H9 (cell line): Measurements from ENCODE around the gene SLC12A3. TPM values are rescaled to one million over a fixed set of nuclear protein-coding genes. Genes with fewer than 3 reads are reported as not detected.

Experiments
- DNase-seq: peaks from one replicate; pipeline ENCODE4 v3.0.0-alpha.2; 2017
- H2AFZ ChIP-seq: one replicate; pipeline ENCODE4 v1.6.1; 2013; ENCODE audit warnings: mild to moderate bottlenecking, low read length, control low read depth, moderate library complexity
- H2AK5ac ChIP-seq: 2 replicates; pipeline ENCODE4 v1.6.1; 2013; ENCODE audit warnings: low read length, control low read depth, mixed read lengths; ENCODE audit not compliant: insufficient read length
- H2BK120ac ChIP-seq: one replicate; pipeline ENCODE4 v1.6.1; 2013; ENCODE audit warnings: low read depth, mild to moderate bottlenecking, low read length, control low read depth, inconsistent platforms; ENCODE audit not compliant: poor library complexity, severe bottlenecking
- H2BK12ac ChIP-seq: 2 replicates; pipeline ENCODE4 v1.6.1; 2013; ENCODE audit warnings: low read length, control low read depth, mixed read lengths, low read depth; ENCODE audit not compliant: insufficient read length
- H2BK15ac ChIP-seq: 2 replicates; pipeline ENCODE4 v1.6.1; 2013; ENCODE audit warnings: low read depth, low read length, control low read depth
- H2BK20ac ChIP-seq: one replicate; pipeline ENCODE4 v1.6.1; 2013; ENCODE audit warnings: low read depth, mild to moderate bottlenecking, low read length, control low read depth, inconsistent platforms; ENCODE audit not compliant: poor library complexity, severe bottlenecking
- H2BK5ac ChIP-seq: 2 replicates; pipeline ENCODE4 v1.6.1; 2013; ENCODE audit warnings: low read length, control low read depth, mixed read lengths; ENCODE audit not compliant: insufficient read length
- H3K14ac ChIP-seq: 2 replicates; pipeline ENCODE4 v1.6.1; 2013; ENCODE audit warnings: low read length, control low read depth; ENCODE audit not compliant: insufficient read depth
- H3K18ac ChIP-seq: 2 replicates; pipeline ENCODE4 v1.6.1; 2013; ENCODE audit warnings: low read depth, mild to moderate bottlenecking, mixed read lengths, low read length, control low read depth; ENCODE audit not compliant: insufficient read length
- H3K23ac ChIP-seq: 2 replicates; pipeline ENCODE4 v1.6.1; 2013; ENCODE audit warnings: low read length, control low read depth, mixed read lengths, low read depth; ENCODE audit not compliant: insufficient read length
- H3K23me2 ChIP-seq: 2 replicates; pipeline ENCODE4 v1.6.1; 2013; ENCODE audit warnings: low read depth, mild to moderate bottlenecking, mixed read lengths, low read length, control low read depth; ENCODE audit not compliant: insufficient read length, poor library complexity, severe bottlenecking
- H3K27ac ChIP-seq: 2 replicates; pipeline ENCODE4 v1.5.1; 2013; ENCODE audit warnings: low read length, control low read depth, mixed read lengths, low read depth; ENCODE audit not compliant: insufficient read length
- H3K27me3 ChIP-seq: 2 replicates; pipeline ENCODE4 v1.6.1; 2013; ENCODE audit warnings: low read length, control low read depth, inconsistent platforms; ENCODE audit not compliant: insufficient read depth
- H3K4ac ChIP-seq: 2 replicates; pipeline ENCODE4 v1.6.1; 2013; ENCODE audit warnings: low read depth, mild to moderate bottlenecking, control low read depth, inconsistent platforms, low read length, moderate library complexity
- H3K4me1 ChIP-seq: 2 replicates; pipeline ENCODE4 v1.6.1; 2013; ENCODE audit warnings: low read length, control low read depth, inconsistent platforms; ENCODE audit not compliant: insufficient read depth
- H3K4me2 ChIP-seq: 2 replicates; pipeline ENCODE4 v1.6.1; 2013; ENCODE audit warnings: low read length, control low read depth, mixed read lengths; ENCODE audit not compliant: insufficient read length, insufficient read depth
- H3K56ac ChIP-seq: 2 replicates; pipeline ENCODE4 v1.6.1; 2013; ENCODE audit warnings: low read depth, mild to moderate bottlenecking, mixed read lengths, low read length, control low read depth; ENCODE audit not compliant: insufficient read length
- H3K79me1 ChIP-seq: 2 replicates; pipeline ENCODE4 v1.6.1; 2013; ENCODE audit warnings: low read depth, mild to moderate bottlenecking, moderate library complexity, low read length, control low read depth, inconsistent platforms; ENCODE audit not compliant: insufficient read depth, poor library complexity, severe bottlenecking
- H3K79me2 ChIP-seq: 2 replicates; pipeline ENCODE4 v1.6.1; 2013; ENCODE audit warnings: low read length, control low read depth, inconsistent platforms; ENCODE audit not compliant: insufficient read depth
- H3K9ac ChIP-seq: 2 replicates; pipeline ENCODE4 v1.6.1; 2013; ENCODE audit warnings: low read length, control low read depth, mixed read lengths; ENCODE audit not compliant: insufficient read length; ENCODE audit errors: extremely low read depth
- H3K9me3 ChIP-seq: one replicate; pipeline ENCODE4 v1.6.1; 2013; ENCODE audit warnings: low read depth, low read length, inconsistent platforms; ENCODE audit not compliant: control insufficient read depth
- H3T11ph ChIP-seq: one replicate; pipeline ENCODE4 v1.6.1; 2013; ENCODE audit warnings: mild to moderate bottlenecking, low read length, control low read depth, inconsistent platforms
- H4K20me1 ChIP-seq: one replicate; pipeline ENCODE4 v1.6.1; 2013; ENCODE audit not compliant: control insufficient read depth, insufficient read length, insufficient read depth
- H4K5ac ChIP-seq: 2 replicates; pipeline ENCODE4 v1.6.1; 2013; ENCODE audit warnings: low read depth, mild to moderate bottlenecking, mixed read lengths, low read length, control low read depth; ENCODE audit not compliant: insufficient read length
- H4K8ac ChIP-seq: replicated peaks from 2 replicates; pipeline ENCODE4 v1.6.1; 2013; ENCODE audit warnings: low read length, control low read depth, mixed read lengths, low read depth; ENCODE audit not compliant: insufficient read length
- H4K91ac ChIP-seq: 2 replicates; pipeline ENCODE4 v1.6.1; 2013; ENCODE audit warnings: low read depth, mild to moderate bottlenecking, moderate library complexity, mixed read lengths, low read length, control low read depth; ENCODE audit not compliant: insufficient read length
- H3K27ac Mint-ChIP-seq, 3 experiments: 2 replicates in 2 of 3; 3 replicates in 1 of 3; pipeline ENCODE4 v1.8.0; 2020 to 2021; ENCODE audit warnings: mixed read lengths in 3 of 3, mild to moderate bottlenecking in 1 of 3, moderate library complexity in 1 of 3
- H3K27me3 Mint-ChIP-seq: 2 replicates; pipeline ENCODE4 v1.8.0; 2021; ENCODE audit warnings: low read depth, mild to moderate bottlenecking, moderate library complexity, mixed read lengths
- H3K36me3 Mint-ChIP-seq, 3 experiments: 2 replicates in 2 of 3; 3 replicates in 1 of 3; pipeline ENCODE4 v1.8.0; 2020 to 2021; ENCODE audit warnings: low read depth in 3 of 3, mixed read lengths in 3 of 3; ENCODE audit not compliant: insufficient read depth in 1 of 3
- H3K4me1 Mint-ChIP-seq, 2 experiments: 2 replicates each; pipeline ENCODE4 v1.8.0; 2020; ENCODE audit warnings: mixed read lengths in 2 of 2
- H3K4me3 Mint-ChIP-seq, 2 experiments: 2 replicates in 1 of 2; 3 replicates in 1 of 2; pipeline ENCODE4 v1.8.0; 2020 to 2021; ENCODE audit warnings: mild to moderate bottlenecking in 2 of 2, mixed read lengths in 2 of 2, moderate library complexity in 1 of 2
- H3K9me3 Mint-ChIP-seq, 2 experiments: 2 replicates in 1 of 2; 3 replicates in 1 of 2; pipeline ENCODE4 v1.8.0; 2020; ENCODE audit warnings: mild to moderate bottlenecking in 2 of 2, mixed read lengths in 2 of 2, moderate library complexity in 1 of 2
- CTCF ChIP-seq: fragments of 200-600 bp; sonication (generic); conservative IDR thresholded peaks from 3 replicates; pipeline ENCODE4 v1.8.0; 2021; ENCODE audit warnings: antibody characterized with exemption, mild to moderate bottlenecking
- total RNA-seq: library from RNA; stranded (reverse); gene quantifications from 2 replicates; pipeline ENCODE4 v1.2.1, GENCODE V29; 2021

The SLC12A3 gene
- total RNA-seq, 1 experiment from 2014 or later = not detected

GRCh38 chr16:56817056-56817455 lies 48.0 kb upstream of the SLC12A3 start:
- H3K4ac ChIP-seq = no peak overlapping the region
- no peaks in the 10 kb centered on the region for H3K79me2 ChIP-seq
- H3K27me3 ChIP-seq = no peaks in the 10 kb centered on the region
- H3K23me2 ChIP-seq = no peaks in the 10 kb centered on the region
- no peak overlapping the region for H2BK20ac ChIP-seq
- no peak overlapping the region for H3K23ac ChIP-seq
- DNase-seq = no peak
- no peak overlapping the region for H3K14ac ChIP-seq
- no peak overlapping the region for H2BK15ac ChIP-seq
- Mint-ChIP-seq H3K9me3 (no peaks in the 10 kb centered on the region), H3K4me3 (no peak overlapping the region), H3K4me1 (peaks cover 0 to 2% of the 10 kb centered on the region in 2 experiments; a peak in 1 of 4 replicates), H3K27me3 (no peaks in the 10 kb centered on the region), H3K36me3 (peaks cover 9 to 21% (median 17%) of the 10 kb centered on the region in 3 experiments), H3K27ac (no peak overlapping the region; a peak in 1 of 7 replicates)
- H2BK12ac ChIP-seq = no peak overlapping the region
- H3K9ac ChIP-seq = no peak overlapping the region
- H3K56ac ChIP-seq = no peak overlapping the region
- no peak overlapping the region for H3T11ph ChIP-seq
- no peak overlapping the region for H2AK5ac ChIP-seq
- no peak overlapping the region for H2BK5ac ChIP-seq
- H3K4me2 ChIP-seq = no peak overlapping the region
- H3K9me3 ChIP-seq = no peaks in the 10 kb centered on the region
- H3K27ac ChIP-seq = no peak overlapping the region
- H2AFZ ChIP-seq = no peak overlapping the region
- no peaks in the 10 kb centered on the region for H3K79me1 ChIP-seq
- H2BK120ac ChIP-seq = no peak overlapping the region
- no peak overlapping the region for H4K8ac ChIP-seq
- H4K91ac ChIP-seq = no peak overlapping the region
- no peak for TF ChIP-seq CTCF
- no peak overlapping the region for H3K18ac ChIP-seq
- no peaks in the 10 kb centered on the region for H4K20me1 ChIP-seq
- H3K4me1 ChIP-seq = no peaks in the 10 kb centered on the region
- no peak overlapping the region for H4K5ac ChIP-seq
